ENCODE data around the gene PID1. TPM values are rescaled to one million over a fixed set of nuclear protein-coding genes. Genes with fewer than 3 reads are reported as not detected.

The PID1 gene
- 5.3 and 5.7 TPM in 2 replicates for total RNA-seq

GRCh38 chr2:229270551-229271410 lies at the start of gene PID1:
Gene PID1, minus strand, starts transcription at chr2:229271287. Its CDS starts 244 bp downstream, at chr2:229271043.

Data from uterine smooth muscle cell (primary cell).